ENCODE data around the gene KATNB1.
"Not testable (repeated sequence)": the region's sequence is repeated elsewhere in the genome, so short reads cannot be mapped to it uniquely, and the experiment has no call there.

KATNB1 gene

DNA sequence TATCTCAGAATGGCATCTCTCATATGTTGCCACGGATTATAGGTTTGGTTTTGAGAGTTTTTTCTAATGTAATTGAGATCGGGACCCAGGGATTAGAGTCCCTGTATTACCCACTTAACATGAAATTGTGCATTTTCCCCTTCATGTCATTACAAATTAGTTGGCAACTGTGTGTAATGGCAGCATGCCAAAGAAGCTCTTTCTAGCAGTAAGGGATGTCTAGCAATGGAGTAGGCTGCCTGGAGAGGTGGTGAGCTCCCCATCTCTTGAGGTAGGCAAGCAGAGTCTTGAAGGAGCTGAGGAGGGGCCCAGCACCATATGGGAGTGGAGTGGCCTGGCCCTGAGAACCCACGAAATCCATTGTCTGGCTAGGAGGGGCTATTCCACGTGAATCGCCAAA is 10.0 kb upstream of the KATNB1 start:
- Mint-ChIP-seq H3K4me1 (peaks cover 7% of the 10 kb centered on the region), H3K9me3 (peaks cover 10% of the 10 kb centered on the region), H3K36me3 (peaks cover 2% of the 10 kb centered on the region), H3K27me3 (peaks cover 4% of the 10 kb centered on the region), H3K4me3 (no peak overlapping the region), H3K27ac (peak overlapping the region; percentile 40)
- no peak for ATAC-seq (ENCODE audit: low read depth)
- no peak for DNase-seq (ENCODE audit: low spot score in 2 of 2)

DNA sequence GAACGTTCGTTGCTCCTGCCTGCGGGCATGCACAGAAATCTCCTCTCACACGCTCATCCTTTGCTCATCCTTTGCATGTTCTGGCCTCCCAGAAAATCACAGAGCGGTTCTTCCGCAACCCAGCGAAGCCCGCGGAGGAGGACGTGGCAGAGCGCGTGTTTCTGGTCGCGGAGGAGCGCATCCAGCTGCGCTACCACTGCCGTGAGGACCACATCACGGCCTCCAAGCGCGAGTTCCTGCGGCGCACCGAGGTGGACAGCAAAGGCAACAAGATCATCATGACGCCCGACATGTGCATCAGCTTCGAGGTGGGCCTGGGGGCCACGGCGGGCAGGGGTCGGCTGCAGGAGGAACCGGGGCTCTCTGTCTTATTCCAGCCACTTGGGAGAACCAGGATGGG is 9.6 kb upstream of the KATNB1 start:
- Mint-ChIP-seq H3K36me3 (peaks cover 2% of the 10 kb centered on the region), H3K27ac (no peak overlapping the region), H3K9me3 (peaks cover 10% of the 10 kb centered on the region), H3K4me3 (no peak overlapping the region), H3K27me3 (peaks cover 4% of the 10 kb centered on the region), H3K4me1 (peaks cover 7% of the 10 kb centered on the region)
- ATAC-seq (ENCODE audit: low read depth) (no peak), DNase-seq (ENCODE audit: low spot score in 2 of 2) (no peak)

DNA sequence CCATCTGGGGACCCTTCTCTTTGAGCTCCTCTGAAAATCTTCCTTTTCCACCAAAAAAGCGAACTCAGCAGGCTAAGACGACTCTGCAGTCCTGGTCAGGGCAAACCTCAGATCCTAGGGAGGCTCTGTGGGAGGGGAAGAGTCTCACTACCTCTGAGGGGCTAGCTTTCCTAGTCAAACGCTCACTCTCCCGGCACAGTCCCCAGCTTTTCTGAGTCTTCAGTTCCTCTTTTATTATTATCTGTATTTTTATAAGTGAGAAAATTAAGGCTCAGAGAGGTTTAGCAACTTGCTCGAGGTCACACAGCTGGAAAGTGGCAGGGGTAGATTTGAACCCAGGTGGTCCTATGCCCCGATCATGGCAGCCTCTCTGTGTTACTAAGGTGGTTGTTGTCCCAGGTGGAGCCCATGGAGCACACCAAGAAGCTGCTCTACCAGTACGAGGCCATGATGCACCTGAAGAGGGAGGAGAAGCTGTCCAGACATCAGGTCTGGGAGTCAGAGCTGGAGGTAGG is 9.1 kb upstream of the KATNB1 start:
- Mint-ChIP-seq H3K27ac (no peak overlapping the region), H3K4me3 (no peak overlapping the region), H3K4me1 (peaks cover 7% of the 10 kb centered on the region), H3K27me3 (peaks cover 4% of the 10 kb centered on the region), H3K36me3 (peaks cover 2% of the 10 kb centered on the region), H3K9me3 (peaks cover 10% of the 10 kb centered on the region)
- DNase-seq (ENCODE audit: low spot score in 2 of 2): no peak
- ATAC-seq (ENCODE audit: low read depth): no peak

DNA sequence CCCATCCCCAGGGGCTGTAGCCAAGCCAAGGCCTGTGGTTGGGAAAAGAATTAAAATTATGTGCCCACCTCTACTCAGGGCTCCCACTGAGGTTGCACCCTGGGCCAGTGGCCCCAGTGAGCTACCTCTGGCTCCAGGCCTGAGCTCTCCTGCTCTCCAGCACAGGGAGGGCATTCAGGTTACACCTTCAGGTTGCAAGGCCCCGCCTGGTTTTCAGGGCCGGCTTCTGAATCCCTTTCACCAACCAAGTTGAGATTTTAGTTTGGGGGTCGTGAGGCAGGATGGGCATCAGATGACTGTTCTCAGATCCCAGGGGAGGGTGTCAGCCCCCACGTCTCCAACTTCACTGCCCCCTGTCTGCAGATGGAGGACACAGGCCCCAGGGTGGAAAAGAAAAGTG is 8.0 kb upstream of the KATNB1 start:
- no peak for DNase-seq (ENCODE audit: low spot score in 2 of 2)
- H3K36me3 Mint-ChIP-seq: peaks cover 2% of the 10 kb centered on the region
- H3K4me1 Mint-ChIP-seq: peaks cover 7% of the 10 kb centered on the region
- no peak for ATAC-seq (ENCODE audit: low read depth)
- no peak overlapping the region for H3K4me3 Mint-ChIP-seq
- H3K9me3 Mint-ChIP-seq: peaks cover 10% of the 10 kb centered on the region
- H3K27ac Mint-ChIP-seq: no peak overlapping the region
- peaks cover 4% of the 10 kb centered on the region for H3K27me3 Mint-ChIP-seq

DNA sequence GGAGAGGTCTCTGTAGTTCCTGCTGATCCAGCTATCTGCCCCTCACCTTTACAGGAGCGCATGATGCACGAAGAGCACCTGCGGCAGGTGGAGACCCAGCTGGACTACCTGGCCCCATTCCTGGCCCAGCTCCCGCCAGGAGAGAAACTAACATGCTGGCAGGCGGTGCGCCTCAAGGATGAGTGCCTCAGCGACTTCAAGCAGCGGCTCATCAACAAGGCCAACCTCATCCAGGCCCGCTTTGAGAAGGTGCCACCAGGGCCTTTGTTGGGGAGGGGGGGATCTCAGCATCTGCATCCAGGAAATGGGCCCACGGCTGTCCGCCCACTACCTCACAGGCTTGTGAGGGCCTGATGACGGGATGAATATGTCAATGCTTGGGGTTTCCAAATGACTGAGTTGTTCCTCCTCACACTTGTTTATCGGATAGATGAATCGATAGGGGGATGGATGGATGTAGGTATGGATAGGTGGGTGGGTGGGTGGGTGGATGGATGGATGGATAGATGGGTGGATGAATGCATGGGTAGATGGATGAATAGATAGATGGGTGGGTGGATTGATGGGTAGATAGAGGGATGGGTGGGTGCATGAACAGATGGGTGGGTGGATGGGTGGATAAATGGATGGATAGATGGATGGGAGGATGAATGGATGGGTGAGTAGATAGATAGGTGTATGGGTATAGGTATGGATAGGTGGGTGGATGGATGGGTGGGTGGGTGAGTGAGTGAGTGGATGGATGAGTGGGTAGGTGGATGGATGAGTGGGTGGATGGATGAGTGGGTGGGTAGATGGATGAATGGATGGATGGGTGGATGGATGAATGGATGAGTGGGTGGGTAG is 7.0 kb upstream of the KATNB1 start:
- Mint-ChIP-seq H3K4me1 (peaks cover 7% of the 10 kb centered on the region), H3K36me3 (peaks cover 5% of the 10 kb centered on the region), H3K9me3 (peaks cover 12% of the 10 kb centered on the region), H3K27ac (no peak overlapping the region), H3K27me3 (peaks cover 4% of the 10 kb centered on the region), H3K4me3 (no peak overlapping the region)
- no peak for DNase-seq (ENCODE audit: low spot score in 2 of 2)
- ATAC-seq (ENCODE audit: low read depth): no peak

DNA sequence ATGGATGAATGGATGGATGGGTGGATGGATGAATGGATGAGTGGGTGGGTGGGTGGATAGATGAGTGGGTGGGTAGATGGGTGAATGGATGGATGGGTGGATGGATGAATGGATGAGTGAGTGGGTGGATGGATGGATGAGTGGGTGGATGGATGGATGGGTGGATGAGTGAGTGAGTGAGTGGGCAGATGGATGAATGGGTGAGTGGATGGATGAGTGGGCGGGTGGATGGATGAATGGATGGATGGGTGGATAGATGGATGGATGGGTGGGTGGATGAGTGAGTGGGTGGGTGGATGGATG is 6.4 kb upstream of the KATNB1 start:
- peaks cover 12% of the 10 kb centered on the region for H3K9me3 Mint-ChIP-seq
- H3K27ac Mint-ChIP-seq: no peak overlapping the region

DNA sequence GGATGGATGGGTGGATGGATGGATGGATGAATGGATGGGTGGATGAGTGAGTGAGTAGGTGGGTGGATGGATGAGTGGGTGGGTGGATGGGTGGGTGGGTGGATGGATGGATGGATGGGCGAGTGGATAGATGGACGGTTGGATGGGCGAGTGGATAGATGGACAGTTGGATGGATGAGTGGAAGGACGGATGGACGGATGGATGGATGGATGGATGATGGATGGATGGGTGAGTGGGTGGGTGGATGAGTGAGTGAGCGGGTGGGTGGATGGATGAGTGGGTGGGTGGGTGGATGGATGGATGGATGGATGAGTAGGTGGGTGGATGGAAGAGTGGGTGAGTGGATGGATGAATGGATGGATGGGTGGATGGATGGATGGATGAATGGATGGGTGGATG is 5.7 kb upstream of the KATNB1 start:
- not testable (repeated sequence) for H3K36me3 Mint-ChIP-seq; H3K4me1 Mint-ChIP-seq; H3K27ac Mint-ChIP-seq; DNase-seq (ENCODE audit: low spot score in 2 of 2); H3K27me3 Mint-ChIP-seq; H3K4me3 Mint-ChIP-seq; ATAC-seq (ENCODE audit: low read depth)
- peaks cover 12% of the 10 kb centered on the region for H3K9me3 Mint-ChIP-seq

More for the DNA sequence above, 6.4 kb upstream of the KATNB1 start:
- no peak overlapping the region for H3K4me3 Mint-ChIP-seq
- no peak for DNase-seq (ENCODE audit: low spot score in 2 of 2)
- ATAC-seq (ENCODE audit: low read depth): no peak
- peaks cover 5% of the 10 kb centered on the region for H3K36me3 Mint-ChIP-seq
- H3K27me3 Mint-ChIP-seq: peaks cover 4% of the 10 kb centered on the region
- H3K4me1 Mint-ChIP-seq: peaks cover 7% of the 10 kb centered on the region

DNA sequence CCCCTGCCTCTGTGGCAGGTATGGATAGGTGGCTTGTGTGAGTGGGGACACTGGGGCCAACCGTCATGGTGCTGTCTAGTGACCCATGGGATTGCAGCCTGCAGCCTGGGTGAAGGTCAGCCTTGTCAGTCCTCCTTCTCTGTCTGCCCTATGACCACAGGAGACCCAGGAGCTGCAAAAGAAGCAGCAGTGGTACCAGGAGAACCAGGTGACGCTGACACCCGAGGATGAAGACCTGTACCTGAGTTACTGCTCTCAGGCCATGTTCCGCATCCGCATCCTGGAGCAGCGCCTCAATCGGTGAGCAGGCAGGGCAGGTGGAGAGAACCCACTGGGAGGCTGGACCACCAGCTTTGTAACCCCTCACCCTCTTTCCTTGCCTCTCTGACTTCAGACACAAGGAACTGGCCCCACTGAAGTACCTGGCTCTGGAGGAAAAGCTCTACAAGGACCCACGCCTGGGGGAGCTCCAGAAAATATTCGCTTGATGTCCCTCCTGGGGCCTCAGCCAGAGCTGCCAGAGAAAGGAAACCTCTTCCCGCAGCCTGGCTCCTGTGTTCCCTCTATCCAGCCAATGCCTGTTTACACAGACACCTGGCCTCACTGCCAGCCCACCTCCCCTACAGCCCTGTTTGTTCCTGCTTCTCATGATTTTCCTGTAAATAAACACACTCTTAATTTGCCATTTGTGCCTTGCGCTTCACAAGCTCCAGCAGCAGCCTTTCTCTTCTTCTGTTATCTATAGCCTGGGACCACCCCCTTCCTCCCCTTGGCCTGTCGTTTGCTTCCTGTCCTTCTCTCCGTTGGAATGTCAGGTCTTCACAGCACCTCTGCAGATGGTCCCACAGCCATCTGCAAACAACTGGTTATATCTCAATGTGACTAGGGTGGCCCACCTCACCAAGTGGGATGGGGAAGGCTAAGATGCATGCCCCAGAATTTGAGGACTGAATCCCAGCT is 4.5 kb upstream of the KATNB1 start:
- peaks cover 4% of the 10 kb centered on the region for H3K4me1 Mint-ChIP-seq
- no peak overlapping the region for H3K4me3 Mint-ChIP-seq
- ATAC-seq (ENCODE audit: low read depth) (no peak), DNase-seq (ENCODE audit: low spot score in 2 of 2) (no peak)
- H3K27ac Mint-ChIP-seq: no peak overlapping the region
- H3K36me3 Mint-ChIP-seq: peaks cover 5% of the 10 kb centered on the region
- H3K9me3 Mint-ChIP-seq: peaks cover 12% of the 10 kb centered on the region
- peaks cover 4% of the 10 kb centered on the region for H3K27me3 Mint-ChIP-seq

DNA sequence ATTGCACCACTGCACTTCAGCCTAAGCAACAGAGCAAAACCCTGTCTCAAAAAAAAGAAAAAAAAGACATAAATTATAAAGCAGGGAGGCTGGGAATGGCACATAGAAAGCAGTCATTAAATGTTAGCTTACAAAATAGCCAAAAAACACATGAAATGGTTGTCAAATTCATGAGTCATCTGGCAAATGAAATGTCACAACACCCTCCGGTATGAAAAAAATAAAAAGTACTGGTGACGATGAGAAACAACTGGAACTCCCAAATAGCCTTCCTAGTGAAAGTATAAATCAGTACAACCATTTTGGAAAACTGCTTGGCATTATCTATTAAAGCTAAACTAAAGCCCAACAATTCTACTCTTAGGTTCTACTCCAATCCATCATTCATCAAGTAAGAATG is 3.5 kb upstream of the KATNB1 start:
- Mint-ChIP-seq H3K4me3 (no peak overlapping the region), H3K9me3 (peaks cover 12% of the 10 kb centered on the region), H3K27me3 (peaks cover 4% of the 10 kb centered on the region), H3K27ac (no peak overlapping the region), H3K4me1 (peaks cover 12% of the 10 kb centered on the region), H3K36me3 (peaks cover 5% of the 10 kb centered on the region)
- ATAC-seq (ENCODE audit: low read depth) (no peak), DNase-seq (ENCODE audit: low spot score in 2 of 2) (no peak)

DNA sequence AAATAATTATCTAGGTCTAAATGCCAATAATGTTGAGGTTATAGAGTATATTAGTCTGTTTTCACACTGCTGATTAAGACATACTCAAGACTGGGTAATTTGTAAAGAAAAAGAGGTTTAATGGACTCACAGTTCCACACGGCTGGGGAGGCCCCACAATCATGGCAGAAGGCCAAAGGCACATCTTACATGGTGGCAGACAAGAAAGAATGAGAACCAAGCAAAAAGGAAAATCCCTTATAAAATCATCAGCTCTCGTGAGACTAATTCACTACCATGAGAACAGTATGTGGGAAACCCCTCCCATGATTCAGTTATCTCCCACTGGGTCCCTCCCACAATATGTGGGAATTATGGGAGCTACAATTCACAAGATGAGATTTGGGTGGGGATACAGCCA is 2.9 kb upstream of the KATNB1 start:
- H3K27me3 Mint-ChIP-seq: peaks cover 4% of the 10 kb centered on the region
- H3K4me3 Mint-ChIP-seq: no peak overlapping the region
- H3K9me3 Mint-ChIP-seq: peaks cover 12% of the 10 kb centered on the region
- no peak overlapping the region for H3K27ac Mint-ChIP-seq
- ATAC-seq (ENCODE audit: low read depth): no peak
- H3K36me3 Mint-ChIP-seq: peaks cover 5% of the 10 kb centered on the region
- DNase-seq (ENCODE audit: low spot score in 2 of 2): no peak
- peaks cover 12% of the 10 kb centered on the region for H3K4me1 Mint-ChIP-seq

DNA sequence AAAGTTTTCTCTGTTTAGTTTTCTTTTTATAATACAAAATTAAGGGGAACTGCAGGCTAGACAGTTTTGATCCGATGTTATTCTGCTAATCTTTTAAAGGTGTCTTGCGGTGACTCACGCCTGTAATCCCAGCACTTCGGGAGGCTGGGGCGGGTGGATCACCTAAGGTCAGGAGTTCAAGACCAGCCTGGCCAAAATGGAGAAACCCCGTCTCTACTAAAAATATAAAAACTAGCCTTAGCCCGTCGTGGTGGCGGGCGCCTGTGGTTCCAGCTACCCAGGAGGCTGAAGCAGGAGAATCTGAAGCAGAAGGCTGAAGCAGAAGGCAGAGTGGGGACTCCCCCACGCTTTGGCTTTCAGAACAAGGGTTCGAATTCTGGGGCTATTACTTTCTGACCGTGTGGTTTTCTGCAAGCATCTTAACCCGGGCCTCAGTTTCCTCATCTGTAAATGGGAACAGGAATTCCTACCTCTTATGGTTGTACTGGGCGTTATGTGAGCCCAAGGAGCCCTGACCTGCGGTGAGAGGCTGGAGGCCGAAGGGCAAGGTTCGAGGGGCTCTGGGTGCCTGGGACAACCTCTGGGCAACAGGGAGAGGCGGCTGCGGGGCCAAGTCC is 1.2 kb upstream of the KATNB1 start:
- peaks cover 3% of the 10 kb centered on the region for H3K36me3 Mint-ChIP-seq
- H3K4me3 Mint-ChIP-seq: peak overlapping the region; percentile 92
- H3K27ac Mint-ChIP-seq: peak overlapping the region; percentile 86
- no peaks in the 10 kb centered on the region for H3K27me3 Mint-ChIP-seq
- peaks cover 12% of the 10 kb centered on the region for H3K4me1 Mint-ChIP-seq
- DNase-seq (ENCODE audit: low spot score in 2 of 2) (no peak), ATAC-seq (ENCODE audit: low read depth) (no peak)
- H3K9me3 Mint-ChIP-seq: peaks cover 6% of the 10 kb centered on the region

DNA sequence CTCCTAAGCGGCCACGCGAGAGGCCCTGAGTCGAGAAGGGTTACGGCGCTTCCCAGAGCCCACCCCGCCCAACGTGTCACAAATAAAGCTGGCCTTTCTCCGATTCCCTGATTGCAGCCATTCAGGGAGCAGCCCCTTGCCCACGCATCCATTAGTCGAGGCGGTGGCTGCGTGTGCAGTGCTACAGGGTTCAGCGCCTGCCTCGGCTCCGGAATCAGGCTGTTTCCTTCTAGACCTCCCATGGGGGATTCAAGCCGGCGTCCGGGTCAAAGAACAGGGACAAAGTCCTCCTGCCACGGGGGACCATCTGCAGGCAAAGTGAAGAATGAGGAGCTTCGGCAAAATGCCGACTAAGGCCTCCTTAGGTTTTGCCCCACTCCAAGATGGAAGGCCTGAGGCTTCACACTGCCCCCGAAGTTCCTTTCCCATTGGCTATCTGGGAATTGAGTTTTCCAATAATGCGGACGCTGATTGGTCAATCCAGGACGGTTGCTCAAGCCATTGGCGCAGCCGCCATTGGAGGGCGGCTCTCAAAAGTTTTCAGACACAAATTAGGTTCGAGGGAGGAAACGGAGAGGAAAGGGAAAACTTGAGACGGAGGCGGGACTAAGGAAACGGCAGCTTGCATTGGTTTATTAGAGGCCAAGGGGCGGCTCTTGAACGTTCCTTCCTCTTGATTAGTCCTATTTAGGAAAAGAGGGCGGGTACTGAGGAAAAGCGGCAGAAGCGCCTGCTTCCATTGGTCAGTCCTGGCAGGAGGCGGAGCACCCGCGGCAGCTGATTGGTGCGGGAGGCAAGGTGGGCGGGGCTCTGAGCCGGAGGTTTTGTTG is 430 bp upstream of the KATNB1 start:
- Mint-ChIP-seq H3K4me1 (peaks cover 12% of the 10 kb centered on the region), H3K27me3 (no peaks in the 10 kb centered on the region), H3K36me3 (peaks cover 3% of the 10 kb centered on the region), H3K9me3 (peaks cover 2% of the 10 kb centered on the region), H3K4me3 (peak overlapping the region; percentile 92), H3K27ac (peak overlapping the region; percentile 86)
- ATAC-seq (ENCODE audit: low read depth) (peak; percentile 84), DNase-seq (ENCODE audit: low spot score in 2 of 2) (peak; percentile 91 to 95)

Data from memory B cell (primary cell).